KG1 (cell line): ENCODE data around the gene WNT4.

Source experiments
- DNase-seq: peaks from one replicate; lab custom pipeline; 2025; lab: John Stamatoyannopoulos, UW

Gene WNT4

DNA sequence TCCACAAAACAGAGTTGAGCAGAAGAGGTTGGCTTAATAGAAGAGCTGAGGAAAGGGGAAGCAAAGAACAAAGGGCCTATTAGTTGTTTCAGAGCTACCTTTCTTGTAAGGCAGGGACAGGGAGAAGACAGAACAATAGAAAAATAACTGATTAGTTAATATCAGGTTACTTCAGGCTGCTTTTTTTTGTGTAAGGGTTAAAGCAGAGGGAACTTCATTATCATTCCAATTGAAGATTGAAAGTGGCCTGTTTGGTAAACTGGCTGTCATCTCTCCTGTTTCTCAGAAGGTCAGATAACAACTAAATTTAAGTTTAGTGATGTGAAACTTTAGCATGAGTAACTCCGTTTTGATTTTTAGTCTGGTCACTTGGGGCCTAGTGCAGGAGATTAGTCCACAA lies 68.1 kb downstream of the WNT4 start:
- DNase-seq = no peak

DNA sequence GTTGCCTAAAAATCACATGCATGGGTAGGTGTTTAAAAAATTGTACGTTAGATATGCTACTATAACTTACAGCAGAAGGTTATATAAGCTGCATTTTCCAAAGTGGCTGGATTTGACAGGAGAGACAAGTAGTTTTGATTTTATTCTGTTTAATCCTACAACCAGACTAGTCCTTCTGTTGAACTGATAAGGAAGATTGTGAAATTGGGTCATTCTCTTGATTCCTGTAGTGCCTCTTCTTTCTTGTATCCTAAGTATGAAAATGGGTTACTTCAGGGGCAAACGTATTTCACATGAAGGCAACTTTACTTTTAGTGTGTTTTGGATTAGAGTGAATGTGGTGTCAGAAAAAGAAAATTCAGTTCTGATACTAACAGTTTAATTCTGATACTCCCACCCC lies 71.4 kb downstream of the WNT4 start:
- DNase-seq = no peak
